T-helper 1 cell (primary cell): Measurements from ENCODE around the gene MTMR1.
A peak's percentile ranks its signal among the peaks of the same experiment; 100 is the strongest.

Experiments
- DNase-seq, 5 donors: peaks; one replicate each; pipeline ENCODE4 v3.0.0-alpha.2; 2012 to 2020

The MTMR1 gene

GRCh38 chrX:150792949-150793527 is 99.8 kb downstream of the MTMR1 start:
- DNase-seq: no peak

GRCh38 chrX:150805736-150806135 is 112.5 kb downstream of the MTMR1 start:
- no peak for DNase-seq

GRCh38 chrX:150806827-150807226 is 113.6 kb downstream of the MTMR1 start:
- DNase-seq: no peak

GRCh38 chrX:150813922-150814321 is 120.7 kb downstream of the MTMR1 start:
- peak in 1 of 5 donors; percentile 3 for DNase-seq
